Measurements from ENCODE around the gene SNTN. TPM values are rescaled to one million over a fixed set of nuclear protein-coding genes. Genes with fewer than 3 reads are reported as not detected.
A peak's percentile ranks its signal among the peaks of the same experiment; 100 is the strongest.

Gene SNTN
- total and polyA plus RNA-seq, 9 of the 15 experiments (the other 6 are each of a cell fraction or from before 2014, with no cell fraction given), result not detected

DNA sequence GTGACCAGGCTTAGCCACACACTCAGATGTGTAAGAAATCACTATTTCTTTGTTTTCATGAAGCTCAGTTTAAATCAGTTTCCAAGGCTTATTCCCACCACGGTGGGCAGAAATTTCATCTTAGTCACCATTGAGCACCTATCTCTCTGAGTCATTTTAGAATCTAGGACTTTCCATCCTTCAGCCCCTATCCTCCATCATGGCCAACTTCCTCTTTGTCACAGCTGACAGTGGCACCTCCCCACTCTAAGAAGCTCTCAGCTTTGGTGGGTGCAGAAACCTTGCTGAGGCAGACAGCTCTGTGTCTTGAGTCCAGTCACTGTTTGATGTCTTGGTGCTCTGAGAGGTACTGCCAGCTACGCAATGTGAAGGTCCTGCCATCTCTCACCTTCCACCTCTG, 32.9 kb downstream of the SNTN start:
- Histone ChIP-seq H3K27ac (ENCODE audit: extremely low read depth, low read depth, low read length) (no peak overlapping the region), H3K4me1 (replicated peaks in 1 of 2; ENCODE audit: control insufficient read depth in 2 of 2, insufficient read depth in 2 of 2, low read length in 2 of 2) (no peaks in the 10 kb centered on the region), H3K4me3 (no peak overlapping the region), H3K4me2 (ENCODE audit: insufficient read depth, low read length) (no peak overlapping the region), H3K27me3 (ENCODE audit: control insufficient read depth in 2 of 2, insufficient read depth in 2 of 2, low read length in 2 of 2) (no peaks in the 10 kb centered on the region), H3K36me3 (ENCODE audit: control insufficient read depth, insufficient read depth, low read length) (no peaks in the 10 kb centered on the region), H4K20me1 (replicated peaks; ENCODE audit: control insufficient read depth, insufficient read depth, low read length) (no peaks in the 10 kb centered on the region), H3K9me3 (replicated peaks; ENCODE audit: control insufficient read depth, insufficient read depth, low read depth, low read length) (no peaks in the 10 kb centered on the region), H3K9ac (ENCODE audit: insufficient read depth in 1 of 2, low read depth in 2 of 2, low read length in 2 of 2) (no peak overlapping the region), H3K9me1 (ENCODE audit: control insufficient read depth, insufficient read depth, low read length) (no peaks in the 10 kb centered on the region), H2AFZ (ENCODE audit: low read depth, low read length) (no peak overlapping the region), H3K79me2 (ENCODE audit: control insufficient read depth, insufficient read depth, low read length) (no peaks in the 10 kb centered on the region)
- CTCF ChIA-PET (ENCODE audit: low intra/inter-chr PET ratio), result no interaction called here
- POLR2A ChIA-PET, result no interaction called here
- BruUV-seq (replicated peaks), result no TSS peak
- in situ Hi-C loops (cut with MboI), result no loop called here
- FAIRE-seq (no peak), DNase-seq (ENCODE audit: extremely low read depth in 1 of 4, low spot score in 3 of 4) (no peak), ATAC-seq (no peak)
- intact Hi-C loops (cut with micrococcal nuclease), result no loop called here
- 0% methylated on average over 2 of the region's 2 CpGs for WGBS (ENCODE audit: insufficient coverage, low coverage, missing lambda C conversion rate)
- TF ChIP-seq PTRF (tag; IDR thresholded peaks at IDR 0.05), result no peak
- no peak for TF ChIP-seq ZNF3 (CRISPR knock-in tag; IDR thresholded peaks at IDR 0.05)
- TF ChIP-seq TEAD1 (CRISPR knock-in tag; IDR thresholded peaks at IDR 0.05), result no peak
- no peak for TF ChIP-seq ZNF717 (CRISPR knock-in tag; IDR thresholded peaks at IDR 0.05)
- TF ChIP-seq ZNF695 (CRISPR knock-in tag; IDR thresholded peaks at IDR 0.05), result no peak

DNA sequence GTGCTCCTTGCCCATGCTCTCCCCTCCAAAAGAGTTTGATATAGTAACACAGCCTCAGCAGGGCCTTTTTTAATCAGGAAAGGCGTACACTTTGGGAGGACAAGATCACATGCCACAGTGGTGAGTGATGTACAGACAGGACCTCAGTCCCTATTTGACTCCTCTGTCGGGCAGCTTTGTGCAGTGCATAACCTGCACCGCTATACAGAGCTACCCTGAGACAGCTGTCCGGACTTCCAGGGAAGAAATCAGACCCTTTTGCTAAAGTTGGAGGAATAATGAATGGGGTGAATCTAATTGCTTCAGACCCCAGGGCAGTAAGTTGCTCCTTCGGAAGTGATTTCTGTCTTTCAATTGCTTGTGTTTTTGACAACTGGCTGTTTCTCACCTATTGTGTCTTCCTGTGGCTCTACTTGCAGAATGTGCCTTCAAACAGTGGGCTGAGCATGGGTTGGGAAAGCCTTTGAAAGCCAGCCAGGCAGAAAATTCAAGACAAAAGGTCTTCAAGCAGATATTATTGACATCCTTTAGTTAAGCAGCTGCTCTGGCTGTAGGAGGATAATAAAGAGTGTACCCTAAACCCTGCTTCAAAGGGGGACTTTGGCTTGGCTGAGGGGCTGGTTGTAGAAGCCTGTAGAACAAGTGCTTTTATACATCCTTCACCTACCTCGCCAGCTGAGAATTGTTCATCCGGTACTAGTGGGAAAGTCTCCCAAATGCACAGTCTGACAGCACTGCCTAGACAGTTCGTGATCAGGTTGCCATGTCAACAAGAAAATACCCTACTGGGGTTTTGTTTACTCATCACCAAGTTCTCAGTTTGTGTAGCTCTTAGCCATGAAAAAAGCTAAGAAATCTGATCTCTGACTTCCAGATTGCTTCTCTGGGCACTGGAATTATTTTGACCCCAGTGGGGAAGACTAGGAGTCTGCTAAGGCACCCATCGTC, 35.1 kb downstream of the SNTN start:
- POLR2A ChIA-PET, result no interaction called here
- 2% methylated on average over 9 of the region's 9 CpGs for WGBS (ENCODE audit: insufficient coverage, low coverage, missing lambda C conversion rate)
- Histone ChIP-seq H3K27me3 (ENCODE audit: control insufficient read depth in 2 of 2, insufficient read depth in 2 of 2, low read length in 2 of 2) (no peaks in the 10 kb centered on the region), H3K79me2 (ENCODE audit: control insufficient read depth, insufficient read depth, low read length) (no peaks in the 10 kb centered on the region), H3K9me3 (replicated peaks; ENCODE audit: control insufficient read depth, insufficient read depth, low read depth, low read length) (no peaks in the 10 kb centered on the region), H3K4me1 (replicated peaks in 1 of 2; ENCODE audit: control insufficient read depth in 2 of 2, insufficient read depth in 2 of 2, low read length in 2 of 2) (no peaks in the 10 kb centered on the region), H3K9ac (ENCODE audit: insufficient read depth in 1 of 2, low read depth in 2 of 2, low read length in 2 of 2) (no peak overlapping the region), H3K4me2 (ENCODE audit: insufficient read depth, low read length) (no peak overlapping the region), H3K36me3 (ENCODE audit: control insufficient read depth, insufficient read depth, low read length) (no peaks in the 10 kb centered on the region), H4K20me1 (replicated peaks; ENCODE audit: control insufficient read depth, insufficient read depth, low read length) (no peaks in the 10 kb centered on the region), H2AFZ (ENCODE audit: low read depth, low read length) (no peak overlapping the region), H3K4me3 (no peak overlapping the region), H3K9me1 (ENCODE audit: control insufficient read depth, insufficient read depth, low read length) (no peaks in the 10 kb centered on the region), H3K27ac (ENCODE audit: extremely low read depth, low read depth, low read length) (no peak overlapping the region)
- intact Hi-C loops (cut with micrococcal nuclease) (no loop called here), in situ Hi-C loops (cut with MboI) (no loop called here)
- no TSS peak for BruUV-seq (replicated peaks)
- DNase-seq (ENCODE audit: extremely low read depth in 1 of 4, low spot score in 3 of 4), result no peak
- ATAC-seq, result no peak
- CTCF ChIA-PET (ENCODE audit: low intra/inter-chr PET ratio), result no interaction called here
- TF ChIP-seq, protein P1, sequence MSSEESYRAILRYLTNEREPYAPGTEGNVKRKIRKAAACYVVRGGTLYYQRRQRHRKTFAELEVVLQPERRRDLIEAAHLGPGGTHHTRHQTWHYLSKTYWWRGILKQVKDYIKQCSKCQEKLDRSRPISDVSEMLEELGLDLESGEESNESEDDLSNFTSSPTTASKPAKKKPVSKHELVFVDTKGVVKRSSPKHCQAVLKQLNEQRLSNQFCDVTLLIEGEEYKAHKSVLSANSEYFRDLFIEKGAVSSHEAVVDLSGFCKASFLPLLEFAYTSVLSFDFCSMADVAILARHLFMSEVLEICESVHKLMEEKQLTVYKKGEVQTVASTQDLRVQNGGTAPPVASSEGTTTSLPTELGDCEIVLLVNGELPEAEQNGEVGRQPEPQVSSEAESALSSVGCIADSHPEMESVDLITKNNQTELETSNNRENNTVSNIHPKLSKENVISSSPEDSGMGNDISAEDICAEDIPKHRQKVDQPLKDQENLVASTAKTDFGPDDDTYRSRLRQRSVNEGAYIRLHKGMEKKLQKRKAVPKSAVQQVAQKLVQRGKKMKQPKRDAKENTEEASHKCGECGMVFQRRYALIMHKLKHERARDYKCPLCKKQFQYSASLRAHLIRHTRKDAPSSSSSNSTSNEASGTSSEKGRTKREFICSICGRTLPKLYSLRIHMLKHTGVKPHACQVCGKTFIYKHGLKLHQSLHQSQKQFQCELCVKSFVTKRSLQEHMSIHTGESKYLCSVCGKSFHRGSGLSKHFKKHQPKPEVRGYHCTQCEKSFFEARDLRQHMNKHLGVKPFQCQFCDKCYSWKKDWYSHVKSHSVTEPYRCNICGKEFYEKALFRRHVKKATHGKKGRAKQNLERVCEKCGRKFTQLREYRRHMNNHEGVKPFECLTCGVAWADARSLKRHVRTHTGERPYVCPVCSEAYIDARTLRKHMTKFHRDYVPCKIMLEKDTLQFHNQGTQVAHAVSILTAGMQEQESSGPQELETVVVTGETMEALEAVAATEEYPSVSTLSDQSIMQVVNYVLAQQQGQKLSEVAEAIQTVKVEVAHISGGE (CRISPR knock-in tag; IDR thresholded peaks at IDR 0.05), result 0 out of 6 replicates have a peak, but pooled peaks of 1 of the 3 experiments have one; percentile 25
- TF ChIP-seq SP2 (IDR thresholded peaks at IDR 0.05; ENCODE audit: extremely low read depth, low read depth, low read length, poor library complexity, severe bottlenecking), result no peak
- FAIRE-seq, result no peak

Data from K562 (cell line).